ENCODE data around the gene VEGFB.

DNA sequence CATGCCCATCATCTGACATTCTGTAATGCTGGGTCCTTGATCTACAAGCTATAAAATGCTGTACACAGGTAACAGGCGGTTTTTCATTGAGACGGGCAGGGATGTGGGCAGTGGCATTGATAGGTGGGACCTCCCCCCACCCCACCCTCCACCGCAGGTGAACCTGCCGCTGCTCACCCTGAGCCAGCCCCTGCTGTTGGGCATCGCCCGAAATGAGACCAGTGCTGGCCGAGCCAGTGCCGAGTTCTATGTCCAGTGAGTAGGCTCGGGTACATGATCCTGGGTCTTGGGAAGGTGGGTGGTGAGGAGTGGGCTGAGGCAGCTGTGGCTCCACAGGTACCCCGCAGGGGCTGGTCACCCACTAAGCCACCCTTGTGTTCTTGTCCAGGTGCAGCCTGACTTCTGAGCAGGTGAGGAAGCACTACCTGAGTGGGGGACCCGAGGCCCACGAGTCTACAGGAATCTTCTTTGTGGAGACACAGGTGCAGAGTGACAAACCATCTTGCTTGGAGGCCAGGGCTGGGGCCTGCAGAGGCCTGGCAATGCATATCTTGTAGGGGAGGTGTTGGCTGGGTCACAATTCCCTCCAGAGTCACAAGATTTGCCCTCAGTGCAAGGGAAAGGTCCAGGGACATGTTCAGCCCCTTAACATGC, 5.2 kb upstream of the VEGFB start:
- TF ChIP-seq, protein P1, sequence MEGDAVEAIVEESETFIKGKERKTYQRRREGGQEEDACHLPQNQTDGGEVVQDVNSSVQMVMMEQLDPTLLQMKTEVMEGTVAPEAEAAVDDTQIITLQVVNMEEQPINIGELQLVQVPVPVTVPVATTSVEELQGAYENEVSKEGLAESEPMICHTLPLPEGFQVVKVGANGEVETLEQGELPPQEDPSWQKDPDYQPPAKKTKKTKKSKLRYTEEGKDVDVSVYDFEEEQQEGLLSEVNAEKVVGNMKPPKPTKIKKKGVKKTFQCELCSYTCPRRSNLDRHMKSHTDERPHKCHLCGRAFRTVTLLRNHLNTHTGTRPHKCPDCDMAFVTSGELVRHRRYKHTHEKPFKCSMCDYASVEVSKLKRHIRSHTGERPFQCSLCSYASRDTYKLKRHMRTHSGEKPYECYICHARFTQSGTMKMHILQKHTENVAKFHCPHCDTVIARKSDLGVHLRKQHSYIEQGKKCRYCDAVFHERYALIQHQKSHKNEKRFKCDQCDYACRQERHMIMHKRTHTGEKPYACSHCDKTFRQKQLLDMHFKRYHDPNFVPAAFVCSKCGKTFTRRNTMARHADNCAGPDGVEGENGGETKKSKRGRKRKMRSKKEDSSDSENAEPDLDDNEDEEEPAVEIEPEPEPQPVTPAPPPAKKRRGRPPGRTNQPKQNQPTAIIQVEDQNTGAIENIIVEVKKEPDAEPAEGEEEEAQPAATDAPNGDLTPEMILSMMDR (conservative IDR thresholded peaks at IDR 0.05): no peak
- no peak for TF ChIP-seq ZFX (IDR thresholded peaks at IDR 0.05)

All from C4-2B (cell line).